NCI-H146 treated with DMSO at 0.1 percent for 48 hours (cell line): ENCODE measurements around the gene MRFAP1.

ENCODE experiments used
- DNase-seq: peaks from one replicate; lab custom pipeline; 2025; ENCODE audit not compliant: unreplicated experiment; lab: John Stamatoyannopoulos, UW

MRFAP1 gene

GRCh38 chr4:6689506-6689960 is 49.0 kb downstream of the MRFAP1 start:
- no peak for DNase-seq
